Kidney (tissue), 14 donors: ENCODE results near the gene NOTCH4. TPM values are rescaled to one million over a fixed set of nuclear protein-coding genes. Genes with fewer than 3 reads are reported as not detected.
A peak's percentile ranks its signal among the peaks of the same experiment; 100 is the strongest.
"Not testable (repeated sequence)": the region's sequence is repeated elsewhere in the genome, so short reads cannot be mapped to it uniquely, and the experiment has no call there.

ENCODE experiments used
- DNase-seq, 5 donors: peaks; one replicate each; pipeline ENCODE4 v3.0.0-alpha.2; 2013 to 2020
- FAIRE-seq: peaks from 2 replicates; lab custom pipeline; 2012; peaks lifted over from hg19 to GRCh38; lab: Jason Lieb, UNC
- H3K27ac ChIP-seq, 2 donors: one replicate each; pipeline ENCODE4 v1.7.0; 2013; ENCODE audit warnings: low read depth in 2 of 2, low read length in 2 of 2, inconsistent platforms in 1 of 2
- H3K27me3 ChIP-seq: one replicate; pipeline ENCODE4 v1.7.1; 2013; ENCODE audit warnings: low read length, inconsistent platforms; ENCODE audit not compliant: control insufficient read depth, insufficient read depth
- H3K36me3 ChIP-seq, 3 donors: one replicate each; pipeline versions ENCODE4 v1.7.0 to v1.7.1; 2013; ENCODE audit warnings: low read length in 3 of 3, control low read depth in 1 of 3, inconsistent platforms in 1 of 3; ENCODE audit not compliant: insufficient read depth in 3 of 3, control insufficient read depth in 2 of 3
- H3K4me1 ChIP-seq, 3 donors: one replicate each; pipeline versions ENCODE4 v1.7.0 to v1.7.1; 2013; ENCODE audit warnings: low read length in 3 of 3, inconsistent platforms in 1 of 3, low read depth in 1 of 3; ENCODE audit not compliant: control insufficient read depth in 2 of 3, insufficient read depth in 2 of 3
- H3K4me3 ChIP-seq, 3 donors: one replicate each; pipeline versions ENCODE4 v1.7.0 to v1.8.1; 2013; ENCODE audit warnings: low read length in 3 of 3, control low read depth in 1 of 3, inconsistent platforms in 1 of 3
- H3K9ac ChIP-seq, 3 donors: one replicate each; pipeline versions ENCODE4 v1.7.0 to v1.7.1; 2013; ENCODE audit warnings: low read length in 3 of 3, control low read depth in 1 of 3, inconsistent platforms in 1 of 3
- H3K9me3 ChIP-seq, 3 donors: one replicate each; pipeline versions ENCODE4 v1.7.0 to v1.7.1; 2013; ENCODE audit warnings: low read length in 3 of 3, control low read depth in 1 of 3, inconsistent platforms in 1 of 3; ENCODE audit not compliant: control insufficient read depth in 2 of 3, insufficient read depth in 1 of 3
- CTCF ChIP-seq: IDR thresholded peaks from 3 replicates; pipeline ENCODE4 v1.5.1; 2012; ENCODE audit warnings: mild to moderate bottlenecking, moderate library complexity, borderline replicate concordance; ENCODE audit not compliant: insufficient read depth; ENCODE audit errors: extremely low read depth
- intact Hi-C: fragments of 100-400 bp; cut with DNase I; formaldehyde crosslinking; loops from one replicate; pipeline ENCODE4 v1.11.1; 2022
- polyA plus RNA-seq: library from polyadenylated mRNA; stranded (reverse); fragments of 350-450 nt; fragmentation: Illumina TruSeq; extraction: RNeasy Lipid Tissue Mini Kit (QIAGEN cat#74804); gene quantifications from one replicate; pipeline ENCODE4 v1.2.3, GENCODE V29; 2014; ENCODE audit warnings: low read depth, low replicate concordance; ENCODE audit not compliant: insufficient read depth
- total RNA-seq: library from RNA; stranded (reverse); fragmentation: NEBNext Ultra II Directional; extraction: Animal tissue kit (Norgen Biotek cat#: 25700); gene quantifications from one replicate; pipeline ENCODE4 v1.2.1, GENCODE V29; 2021
- donor health status: control.
- donor health status: control.
- donor health status: control.
- donor health status: control.
- donor health status: control.
- donor health status: DM: yes; HTN: yes; CAD: no.
- donor health status: Normal renal cell carcinoma (clear cell type).

NOTCH4 gene
- total and polyA plus RNA-seq, 2 donors from 2014 or later, result 22.5 to 30.5 TPM

- no peak for TF ChIP-seq CTCF
- Histone ChIP-seq H3K4me1 (peaks cover 2 to 26% (median 19%) of the 10 kb centered on the region in 3 donors), H3K9ac (no peak overlapping the region), H3K9me3 (no peaks in the 10 kb centered on the region), H3K27me3 (no peaks in the 10 kb centered on the region), H3K4me3 (no peak overlapping the region), H3K27ac (peak overlapping the region in 1 of 2 donors; percentile 98), H3K36me3 (no peaks in the 10 kb centered on the region)
- FAIRE-seq (no peak), DNase-seq (peak in 1 of 5 donors; percentile 42)
- intact Hi-C loops, result no loop called here
Measured at GRCh38 chr6:32194388-32194787, 29.5 kb downstream of the NOTCH4 start.

- H3K27me3 ChIP-seq, H3K9me3 ChIP-seq, H3K36me3 ChIP-seq, intact Hi-C loops, FAIRE-seq: not testable (repeated sequence)
- Histone ChIP-seq H3K9ac (peak overlapping the region in 1 of 3 donors; percentile 62), H3K4me3 (peak overlapping the region in 1 of 3 donors; percentile 43), H3K27ac (peak overlapping the region in 1 of 2 donors; percentile 75), H3K4me1 (peaks cover 2 to 36% (median 19%) of the 10 kb centered on the region in 3 donors)
- peak in 1 of 5 donors; percentile 46 for DNase-seq
Measured at GRCh38 chr6:32193096-32193495, 30.8 kb downstream of the NOTCH4 start.

- Histone ChIP-seq H3K9me3 (no peaks in the 10 kb centered on the region), H3K4me1 (peaks cover 2 to 36% (median 19%) of the 10 kb centered on the region in 3 donors), H3K27me3 (no peaks in the 10 kb centered on the region), H3K27ac (peak within 1 kb of the TSS; percentile 75 to 98), H3K4me3 (peak within 1 kb of the TSS in 2 of 3 donors; percentile 11 to 43), H3K9ac (peak within 1 kb of the TSS in 1 of 3 donors; percentile 94), H3K36me3 (peaks cover 0 to 2% (median 2%) of the 10 kb centered on the region in 3 donors)
- intact Hi-C loops, result no loop called here
- no peak for TF ChIP-seq CTCF
- DNase-seq (peak in 4 of 5 donors; percentile 41 to 87 (median 70)), FAIRE-seq (no peak)
Measured at GRCh38 chr6:32192608-32193039, 31.2 kb downstream of the NOTCH4 start, which contains the start of gene GPSM3. GPSM3 (minus strand) TSS chr6:32192643; CDS start chr6:32192513, 130 bp downstream.

- FAIRE-seq, result no peak
- H3K4me3 ChIP-seq, result peak overlapping the region in 2 of 3 donors; percentile 11 to 42
- DNase-seq, result peak in 2 of 5 donors; percentile 73 to 78
- peak overlapping the region; percentile 75 to 98 for H3K27ac ChIP-seq
- no peak overlapping the region for H3K9ac ChIP-seq
- peaks cover 2 to 32% (median 13%) of the 10 kb centered on the region in 3 donors for H3K4me1 ChIP-seq
- H3K36me3 ChIP-seq, result peaks cover 4 to 9% (median 5%) of the 10 kb centered on the region in 3 donors
- no peaks in the 10 kb centered on the region for H3K27me3 ChIP-seq
- intact Hi-C loops, result no loop called here
- no peaks in the 10 kb centered on the region for H3K9me3 ChIP-seq
- TF ChIP-seq CTCF, result no peak
Measured at GRCh38 chr6:32191696-32192607, 31.9 kb downstream of the NOTCH4 start.
